Vagina (tissue), 2 donors: ENCODE measurements around the gene PLCB1.

Source experiments
- POLR2A ChIP-seq, 2 donors: fragments of 450-650 bp; IDR thresholded peaks; one replicate each; pipeline ENCODE4 v1.6.1; 2017; ENCODE audit warnings: antibody characterized with exemption in 2 of 2, mild to moderate bottlenecking in 2 of 2, moderate library complexity in 2 of 2
- TF ChIP-seq, protein P1 (sequence below), 3 experiments: fragments of 450-650 bp in 2 of 3; fragments of 200-600 bp in 1 of 3; sonication (generic) in 1 of 3; IDR thresholded peaks; one replicate each; pipeline ENCODE4 v1.5.1; 2017 to 2019; ENCODE audit warnings: antibody characterized with exemption in 3 of 3, mild to moderate bottlenecking in 2 of 3, moderate library complexity in 2 of 3

- TF ChIP-seq, protein P1, sequence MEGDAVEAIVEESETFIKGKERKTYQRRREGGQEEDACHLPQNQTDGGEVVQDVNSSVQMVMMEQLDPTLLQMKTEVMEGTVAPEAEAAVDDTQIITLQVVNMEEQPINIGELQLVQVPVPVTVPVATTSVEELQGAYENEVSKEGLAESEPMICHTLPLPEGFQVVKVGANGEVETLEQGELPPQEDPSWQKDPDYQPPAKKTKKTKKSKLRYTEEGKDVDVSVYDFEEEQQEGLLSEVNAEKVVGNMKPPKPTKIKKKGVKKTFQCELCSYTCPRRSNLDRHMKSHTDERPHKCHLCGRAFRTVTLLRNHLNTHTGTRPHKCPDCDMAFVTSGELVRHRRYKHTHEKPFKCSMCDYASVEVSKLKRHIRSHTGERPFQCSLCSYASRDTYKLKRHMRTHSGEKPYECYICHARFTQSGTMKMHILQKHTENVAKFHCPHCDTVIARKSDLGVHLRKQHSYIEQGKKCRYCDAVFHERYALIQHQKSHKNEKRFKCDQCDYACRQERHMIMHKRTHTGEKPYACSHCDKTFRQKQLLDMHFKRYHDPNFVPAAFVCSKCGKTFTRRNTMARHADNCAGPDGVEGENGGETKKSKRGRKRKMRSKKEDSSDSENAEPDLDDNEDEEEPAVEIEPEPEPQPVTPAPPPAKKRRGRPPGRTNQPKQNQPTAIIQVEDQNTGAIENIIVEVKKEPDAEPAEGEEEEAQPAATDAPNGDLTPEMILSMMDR (IDR thresholded peaks at IDR 0.05), result no peak
- TF ChIP-seq POLR2A (IDR thresholded peaks at IDR 0.05), result no peak
Observed at GRCh38 chr20:8284902-8285301, 152.8 kb downstream of the PLCB1 start.
